HL-60 (cell line): ENCODE results near the gene YTHDF1.

ENCODE experiments used
- CTCF ChIP-seq: IDR thresholded peaks from one replicate; pipeline ENCODE4 v1.5.1; 2011; ENCODE audit warnings: low read length, control low read depth, inconsistent platforms; ENCODE audit not compliant: insufficient read depth
- REST ChIP-seq: IDR thresholded peaks from 2 replicates; pipeline ENCODE4 v1.6.1; 2012; ENCODE audit warnings: low read depth; ENCODE audit not compliant: insufficient replicate concordance

GRCh38 chr20:63248835-63249591 is 33.1 kb upstream of the YTHDF1 start:
- TF ChIP-seq CTCF (no peak), REST (no peak)
